ENCODE measurements around the gene UBFD1. TPM values are rescaled to one million over a fixed set of nuclear protein-coding genes. Genes with fewer than 3 reads are reported as not detected.

Gene UBFD1
- polyA plus RNA-seq, 3 donors, result 8.0 to 8.9 (median 8.0) TPM

- Mint-ChIP-seq H3K4me1 (peaks cover 10% of the 10 kb centered on the region), H3K36me3 (peaks cover 44 to 55% of the 10 kb centered on the region in 2 donors), H3K4me3 (no peak overlapping the region), H3K9me3 (peaks cover 0 to 2% (median 0%) of the 10 kb centered on the region in 7 donors), H3K27me3 (ENCODE audit: low read depth in 3 of 3) (no peaks in the 10 kb centered on the region), H3K27ac (peak overlapping the region in 2 of 7 donors; percentile 1 to 50)
- no peak overlapping the region for H3K9ac ChIP-seq (ENCODE audit: insufficient read depth, low read length, poor library complexity, severe bottlenecking)
- peaks cover 36 to 55% of the 10 kb centered on the region in 2 donors for H3K36me3 ChIP-seq (replicated peaks in 1 of 2; ENCODE audit: control insufficient read depth in 1 of 2, insufficient read depth in 2 of 2, low read length in 2 of 2)
- peaks cover 9 to 13% of the 10 kb centered on the region in 2 donors for H3K4me1 ChIP-seq (ENCODE audit: control insufficient read depth in 1 of 2, insufficient read depth in 2 of 2, low read length in 2 of 2)
- intact Hi-C loops (cut with micrococcal nuclease), result no loop called here
- H3K27ac ChIP-seq (ENCODE audit: low read depth in 1 of 2, low read length in 2 of 2), result no peak overlapping the region
- no peak for TF ChIP-seq CTCF (IDR thresholded peaks at IDR 0.05)
- WGBS (ENCODE audit: insufficient coverage), result 100% methylated on average over 1 of the region's 4 CpGs
- DNase-seq, result no peak
- no peak overlapping the region for H3K4me3 ChIP-seq (replicated peaks in 1 of 3; ENCODE audit: low read depth in 2 of 3, low read length in 3 of 3)
- no peak overlapping the region for H2AFZ ChIP-seq (ENCODE audit: insufficient read depth, low read depth, low read length, poor library complexity, severe bottlenecking)
- no peaks in the 10 kb centered on the region for H3K79me2 ChIP-seq (ENCODE audit: insufficient read depth, low read length)
- no peaks in the 10 kb centered on the region for H3K9me3 ChIP-seq (replicated peaks in 1 of 2; ENCODE audit: control insufficient read depth in 1 of 2, insufficient read depth in 1 of 2, low read length in 2 of 2)
- H3K4me2 ChIP-seq (replicated peaks; ENCODE audit: extremely low read depth, low read length, poor library complexity, severe bottlenecking), result no peak overlapping the region
- no peaks in the 10 kb centered on the region for H4K20me1 ChIP-seq (ENCODE audit: insufficient read depth, low read length)
- H3K27me3 ChIP-seq (ENCODE audit: control insufficient read depth in 2 of 2, insufficient read depth in 2 of 2, low read length in 2 of 2), result no peaks in the 10 kb centered on the region
These were observed 21.8 kb downstream of the UBFD1 start for GRCh38 chr16:23579371-23579770.

GRCh38 chr16:23580391-23580790, 22.9 kb downstream of the UBFD1 start:
- no peak overlapping the region for H3K4me3 ChIP-seq (replicated peaks in 1 of 3; ENCODE audit: low read depth in 2 of 3, low read length in 3 of 3)
- Mint-ChIP-seq H3K27me3 (ENCODE audit: low read depth in 3 of 3) (no peaks in the 10 kb centered on the region), H3K9me3 (no peaks in the 10 kb centered on the region), H3K4me3 (no peak overlapping the region), H3K27ac (peak overlapping the region in 1 of 7 donors; percentile 28), H3K4me1 (peaks cover 10% of the 10 kb centered on the region), H3K36me3 (peaks cover 48 to 62% of the 10 kb centered on the region in 2 donors)
- intact Hi-C loops (cut with micrococcal nuclease), result no loop called here
- H3K27ac ChIP-seq (ENCODE audit: low read depth in 1 of 2, low read length in 2 of 2), result no peak overlapping the region
- H3K4me2 ChIP-seq (replicated peaks; ENCODE audit: extremely low read depth, low read length, poor library complexity, severe bottlenecking), result no peak overlapping the region
- H3K27me3 ChIP-seq (ENCODE audit: control insufficient read depth in 2 of 2, insufficient read depth in 2 of 2, low read length in 2 of 2), result no peaks in the 10 kb centered on the region
- no peak for DNase-seq
- TF ChIP-seq CTCF (IDR thresholded peaks at IDR 0.05), result no peak
- H3K36me3 ChIP-seq (replicated peaks in 1 of 2; ENCODE audit: control insufficient read depth in 1 of 2, insufficient read depth in 2 of 2, low read length in 2 of 2), result peaks cover 41 to 56% of the 10 kb centered on the region in 2 donors
- peaks cover 9 to 13% of the 10 kb centered on the region in 2 donors for H3K4me1 ChIP-seq (ENCODE audit: control insufficient read depth in 1 of 2, insufficient read depth in 2 of 2, low read length in 2 of 2)
- no peak overlapping the region for H3K9ac ChIP-seq (ENCODE audit: insufficient read depth, low read length, poor library complexity, severe bottlenecking)
- no peak overlapping the region for H2AFZ ChIP-seq (ENCODE audit: insufficient read depth, low read depth, low read length, poor library complexity, severe bottlenecking)
- H3K79me2 ChIP-seq (ENCODE audit: insufficient read depth, low read length), result no peaks in the 10 kb centered on the region
- no peaks in the 10 kb centered on the region for H3K9me3 ChIP-seq (replicated peaks in 1 of 2; ENCODE audit: control insufficient read depth in 1 of 2, insufficient read depth in 1 of 2, low read length in 2 of 2)
- no peaks in the 10 kb centered on the region for H4K20me1 ChIP-seq (ENCODE audit: insufficient read depth, low read length)
